HG03460 (cell line): ENCODE results near the gene CCDC159.

Experiments
- ATAC-seq: cut with Tn5 transposase; IDR thresholded peaks from one replicate; pipeline ENCODE4 v1.9.1; 2021; ENCODE audit not compliant: unreplicated experiment

CCDC159 gene

DNA sequence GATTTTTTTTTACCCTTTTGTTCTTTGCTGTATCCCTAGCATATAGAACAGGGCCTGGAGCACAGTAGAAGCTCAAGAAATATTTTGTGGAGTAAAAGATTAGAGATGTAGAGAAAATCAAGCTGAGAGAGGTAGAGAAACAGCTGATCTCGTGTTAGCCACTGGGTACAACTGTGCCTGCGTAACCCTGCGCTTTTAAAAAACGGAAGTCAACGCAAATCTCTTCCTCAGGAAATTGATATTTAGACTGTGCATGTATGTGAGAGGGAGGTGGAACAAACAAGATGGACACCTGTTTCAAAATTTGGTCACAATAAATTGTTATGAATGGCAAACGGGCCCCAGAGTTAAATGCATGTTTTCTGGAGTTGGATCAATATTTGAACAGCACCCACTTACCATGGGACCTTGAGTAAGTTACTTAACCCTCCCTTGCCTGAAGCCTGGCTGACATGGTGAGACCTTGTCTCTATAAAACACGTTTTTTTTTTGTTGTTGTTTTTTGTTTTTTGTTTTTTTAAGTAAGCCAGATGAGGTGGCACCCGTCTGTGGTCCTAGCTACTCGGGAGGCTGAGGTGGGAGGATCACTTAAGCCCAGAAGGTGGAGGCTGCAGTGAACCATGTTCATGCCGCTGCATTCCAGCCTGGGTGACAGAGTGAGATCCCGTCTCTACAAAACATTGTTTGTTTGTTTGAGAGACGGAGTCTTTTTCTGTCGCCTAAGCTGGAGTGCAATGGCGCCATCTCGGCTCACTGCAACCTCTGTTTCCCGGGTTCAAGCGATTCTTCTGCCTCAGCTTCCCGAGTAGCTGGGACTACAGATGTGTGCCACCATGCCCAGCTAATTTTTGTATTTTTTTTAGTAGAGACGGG is 41.1 kb downstream of the CCDC159 start:
- no peak for ATAC-seq

DNA sequence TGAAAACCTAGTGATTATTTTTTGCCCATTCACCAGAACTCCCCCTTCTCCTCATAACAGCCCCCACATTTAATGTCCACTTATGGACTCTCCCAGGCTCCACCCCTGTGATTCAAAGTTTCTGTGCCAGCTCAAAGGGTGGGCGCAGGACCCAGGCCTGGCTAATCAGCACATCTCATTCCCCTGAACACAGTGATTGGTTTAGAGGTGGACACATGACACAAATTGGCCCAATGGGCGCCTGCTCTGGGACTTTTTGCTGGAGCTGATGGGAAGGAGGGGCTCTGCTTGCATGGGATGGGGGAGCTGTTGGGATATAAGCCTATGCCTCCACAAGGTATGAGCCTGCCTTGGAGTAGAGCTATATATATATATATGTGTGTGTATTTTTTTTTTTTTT is 44.0 kb downstream of the CCDC159 start:
- no peak for ATAC-seq

DNA sequence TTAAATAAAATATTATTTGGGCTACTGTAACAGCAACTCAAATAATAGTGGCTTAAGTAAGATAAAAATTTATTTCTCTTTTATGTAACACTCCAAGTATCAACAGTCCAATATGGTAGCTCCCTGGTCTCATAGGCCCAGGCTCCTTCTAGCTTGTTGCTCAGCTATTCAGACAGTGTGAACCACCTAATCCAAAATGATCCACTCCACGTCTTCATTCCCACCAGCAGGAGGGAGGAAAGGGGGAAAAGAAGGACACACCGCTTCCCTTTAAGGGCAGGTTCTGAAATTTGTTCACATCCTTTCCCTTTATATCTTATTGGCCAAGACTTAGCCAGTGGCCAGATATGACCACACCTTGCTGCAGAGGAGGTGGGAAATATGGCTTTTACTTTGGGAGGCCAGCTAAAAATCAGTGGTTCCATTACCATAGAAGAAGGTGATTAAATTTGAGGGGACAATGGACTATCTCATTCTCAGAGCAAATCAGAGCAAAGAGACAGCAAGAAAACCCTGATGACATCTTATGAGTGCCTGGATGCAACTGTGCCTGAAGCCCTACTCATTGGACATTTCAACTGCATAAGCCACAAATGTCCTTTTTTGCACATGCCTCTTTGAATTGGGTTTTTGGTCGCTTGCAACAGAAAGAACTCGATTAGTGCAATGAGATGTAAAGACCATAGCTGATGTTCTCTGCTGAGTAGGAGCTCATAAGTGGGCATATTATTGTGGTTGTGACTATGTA is 44.8 kb downstream of the CCDC159 start:
- no peak for ATAC-seq

DNA sequence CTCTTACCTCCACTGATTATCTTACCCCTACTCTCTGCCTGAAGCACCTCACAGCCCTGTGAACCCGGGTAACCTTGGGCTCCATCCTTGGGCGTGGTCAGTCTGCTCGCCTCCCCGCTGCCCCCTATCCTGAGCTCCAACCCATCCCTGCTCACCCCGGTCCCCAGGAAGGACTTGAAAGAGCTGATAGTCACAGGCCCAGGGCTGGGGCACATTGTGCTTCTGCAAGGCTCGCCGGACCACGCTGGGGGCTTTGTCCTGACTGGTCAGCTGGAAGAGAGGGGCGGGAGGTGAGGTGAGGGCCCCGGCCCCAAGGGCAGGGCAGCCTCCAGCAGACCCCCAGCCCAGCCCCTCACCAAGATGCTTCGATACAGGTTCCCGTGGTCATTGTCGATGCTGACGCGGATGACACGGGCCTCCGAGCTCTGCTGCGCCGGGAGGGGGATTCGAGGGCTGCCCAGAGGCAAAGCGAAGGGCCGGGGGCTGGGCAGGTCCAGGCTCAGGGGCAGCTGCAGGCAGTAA is 50.8 kb downstream of the CCDC159 start:
- ATAC-seq, result no peak

GRCh38 chr19:11399667-11400066 is 53.3 kb downstream of the CCDC159 start:
- no peak for ATAC-seq

DNA sequence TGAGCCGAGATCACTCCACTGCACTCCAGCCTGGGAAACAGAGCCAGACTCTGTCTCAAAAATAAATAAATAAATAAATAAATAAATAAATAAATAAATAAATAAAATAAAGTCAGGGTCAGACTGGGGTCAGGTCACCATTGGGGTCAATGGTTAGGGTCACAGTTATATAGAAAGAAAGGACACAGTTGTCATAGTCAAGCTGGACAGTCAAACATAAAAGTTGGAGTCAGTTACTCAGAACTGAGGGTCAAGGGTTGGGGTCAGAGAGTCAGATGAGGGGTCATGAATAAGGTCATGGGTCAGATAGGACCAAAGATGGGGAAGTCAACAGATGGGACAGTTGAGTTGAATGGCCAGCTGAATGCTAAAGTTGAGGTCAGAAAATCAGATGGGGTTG is 54.5 kb downstream of the CCDC159 start:
- ATAC-seq, result no peak

DNA sequence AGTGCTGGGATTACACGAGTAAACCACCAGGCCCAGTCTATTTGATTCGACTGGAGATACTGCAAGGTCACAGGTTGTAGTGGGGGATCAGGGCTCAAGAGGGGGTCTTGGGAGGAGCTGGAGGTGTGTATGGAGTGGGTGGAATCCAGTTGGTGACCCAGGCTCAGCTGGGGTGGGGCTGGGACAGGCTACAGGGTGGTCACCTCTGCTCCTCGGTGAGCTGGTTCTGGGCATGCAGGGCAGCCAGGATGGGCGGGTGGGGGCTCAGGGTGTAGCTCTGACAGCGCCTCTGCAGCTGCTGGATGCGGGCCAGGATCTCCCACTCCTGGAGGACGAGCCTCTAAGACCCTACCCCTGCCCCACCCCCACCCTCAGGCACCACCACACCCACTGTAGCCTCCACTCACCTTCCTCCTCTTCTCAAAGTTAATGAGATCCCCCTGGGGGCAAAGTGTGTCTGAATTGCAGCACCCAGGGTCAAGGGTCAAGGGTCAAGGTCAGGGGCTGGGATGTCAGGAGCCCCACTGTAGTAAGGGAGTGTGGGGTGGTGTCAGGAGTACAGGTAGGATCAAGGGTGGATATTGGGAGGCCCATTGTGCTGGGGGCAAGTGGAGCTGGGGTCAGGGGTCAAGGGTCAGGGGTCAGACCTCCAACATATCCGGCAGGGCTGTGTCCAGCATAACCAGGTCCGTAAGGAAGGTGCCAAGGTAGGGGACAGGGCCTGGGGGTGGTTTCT is 55.7 kb downstream of the CCDC159 start:
- ATAC-seq, result no peak
